H9 (cell line): ENCODE measurements around the gene AKAP5. TPM values are rescaled to one million over a fixed set of nuclear protein-coding genes. Genes with fewer than 3 reads are reported as not detected.

Experiments used
- DNase-seq: peaks from one replicate; pipeline ENCODE4 v3.0.0-alpha.2; 2017
- H2AFZ ChIP-seq: one replicate; pipeline ENCODE4 v1.6.1; 2013; ENCODE audit warnings: mild to moderate bottlenecking, low read length, control low read depth, moderate library complexity
- H2AK5ac ChIP-seq: 2 replicates; pipeline ENCODE4 v1.6.1; 2013; ENCODE audit warnings: low read length, control low read depth, mixed read lengths; ENCODE audit not compliant: insufficient read length
- H2BK120ac ChIP-seq: one replicate; pipeline ENCODE4 v1.6.1; 2013; ENCODE audit warnings: low read depth, mild to moderate bottlenecking, low read length, control low read depth, inconsistent platforms; ENCODE audit not compliant: poor library complexity, severe bottlenecking
- H2BK12ac ChIP-seq: 2 replicates; pipeline ENCODE4 v1.6.1; 2013; ENCODE audit warnings: low read length, control low read depth, mixed read lengths, low read depth; ENCODE audit not compliant: insufficient read length
- H2BK15ac ChIP-seq: 2 replicates; pipeline ENCODE4 v1.6.1; 2013; ENCODE audit warnings: low read depth, low read length, control low read depth
- H2BK20ac ChIP-seq: one replicate; pipeline ENCODE4 v1.6.1; 2013; ENCODE audit warnings: low read depth, mild to moderate bottlenecking, low read length, control low read depth, inconsistent platforms; ENCODE audit not compliant: poor library complexity, severe bottlenecking
- H2BK5ac ChIP-seq: 2 replicates; pipeline ENCODE4 v1.6.1; 2013; ENCODE audit warnings: low read length, control low read depth, mixed read lengths; ENCODE audit not compliant: insufficient read length
- H3K14ac ChIP-seq: 2 replicates; pipeline ENCODE4 v1.6.1; 2013; ENCODE audit warnings: low read length, control low read depth; ENCODE audit not compliant: insufficient read depth
- H3K18ac ChIP-seq: 2 replicates; pipeline ENCODE4 v1.6.1; 2013; ENCODE audit warnings: low read depth, mild to moderate bottlenecking, mixed read lengths, low read length, control low read depth; ENCODE audit not compliant: insufficient read length
- H3K23ac ChIP-seq: 2 replicates; pipeline ENCODE4 v1.6.1; 2013; ENCODE audit warnings: low read length, control low read depth, mixed read lengths, low read depth; ENCODE audit not compliant: insufficient read length
- H3K23me2 ChIP-seq: 2 replicates; pipeline ENCODE4 v1.6.1; 2013; ENCODE audit warnings: low read depth, mild to moderate bottlenecking, mixed read lengths, low read length, control low read depth; ENCODE audit not compliant: insufficient read length, poor library complexity, severe bottlenecking
- H3K27ac ChIP-seq: 2 replicates; pipeline ENCODE4 v1.5.1; 2013; ENCODE audit warnings: low read length, control low read depth, mixed read lengths, low read depth; ENCODE audit not compliant: insufficient read length
- H3K27me3 ChIP-seq: 2 replicates; pipeline ENCODE4 v1.6.1; 2013; ENCODE audit warnings: low read length, control low read depth, inconsistent platforms; ENCODE audit not compliant: insufficient read depth
- H3K4ac ChIP-seq: 2 replicates; pipeline ENCODE4 v1.6.1; 2013; ENCODE audit warnings: low read depth, mild to moderate bottlenecking, control low read depth, inconsistent platforms, low read length, moderate library complexity
- H3K4me1 ChIP-seq: 2 replicates; pipeline ENCODE4 v1.6.1; 2013; ENCODE audit warnings: low read length, control low read depth, inconsistent platforms; ENCODE audit not compliant: insufficient read depth
- H3K4me2 ChIP-seq: 2 replicates; pipeline ENCODE4 v1.6.1; 2013; ENCODE audit warnings: low read length, control low read depth, mixed read lengths; ENCODE audit not compliant: insufficient read length, insufficient read depth
- H3K56ac ChIP-seq: 2 replicates; pipeline ENCODE4 v1.6.1; 2013; ENCODE audit warnings: low read depth, mild to moderate bottlenecking, mixed read lengths, low read length, control low read depth; ENCODE audit not compliant: insufficient read length
- H3K79me1 ChIP-seq: 2 replicates; pipeline ENCODE4 v1.6.1; 2013; ENCODE audit warnings: low read depth, mild to moderate bottlenecking, moderate library complexity, low read length, control low read depth, inconsistent platforms; ENCODE audit not compliant: insufficient read depth, poor library complexity, severe bottlenecking
- H3K79me2 ChIP-seq: 2 replicates; pipeline ENCODE4 v1.6.1; 2013; ENCODE audit warnings: low read length, control low read depth, inconsistent platforms; ENCODE audit not compliant: insufficient read depth
- H3K9ac ChIP-seq: 2 replicates; pipeline ENCODE4 v1.6.1; 2013; ENCODE audit warnings: low read length, control low read depth, mixed read lengths; ENCODE audit not compliant: insufficient read length; ENCODE audit errors: extremely low read depth
- H3K9me3 ChIP-seq: one replicate; pipeline ENCODE4 v1.6.1; 2013; ENCODE audit warnings: low read depth, low read length, inconsistent platforms; ENCODE audit not compliant: control insufficient read depth
- H3T11ph ChIP-seq: one replicate; pipeline ENCODE4 v1.6.1; 2013; ENCODE audit warnings: mild to moderate bottlenecking, low read length, control low read depth, inconsistent platforms
- H4K20me1 ChIP-seq: one replicate; pipeline ENCODE4 v1.6.1; 2013; ENCODE audit not compliant: control insufficient read depth, insufficient read length, insufficient read depth
- H4K5ac ChIP-seq: 2 replicates; pipeline ENCODE4 v1.6.1; 2013; ENCODE audit warnings: low read depth, mild to moderate bottlenecking, mixed read lengths, low read length, control low read depth; ENCODE audit not compliant: insufficient read length
- H4K8ac ChIP-seq: replicated peaks from 2 replicates; pipeline ENCODE4 v1.6.1; 2013; ENCODE audit warnings: low read length, control low read depth, mixed read lengths, low read depth; ENCODE audit not compliant: insufficient read length
- H4K91ac ChIP-seq: 2 replicates; pipeline ENCODE4 v1.6.1; 2013; ENCODE audit warnings: low read depth, mild to moderate bottlenecking, moderate library complexity, mixed read lengths, low read length, control low read depth; ENCODE audit not compliant: insufficient read length
- H3K27ac Mint-ChIP-seq, 3 experiments: 2 replicates in 2 of 3; 3 replicates in 1 of 3; pipeline ENCODE4 v1.8.0; 2020 to 2021; ENCODE audit warnings: mixed read lengths in 3 of 3, mild to moderate bottlenecking in 1 of 3, moderate library complexity in 1 of 3
- H3K27me3 Mint-ChIP-seq: 2 replicates; pipeline ENCODE4 v1.8.0; 2021; ENCODE audit warnings: low read depth, mild to moderate bottlenecking, moderate library complexity, mixed read lengths
- H3K36me3 Mint-ChIP-seq, 3 experiments: 2 replicates in 2 of 3; 3 replicates in 1 of 3; pipeline ENCODE4 v1.8.0; 2020 to 2021; ENCODE audit warnings: low read depth in 3 of 3, mixed read lengths in 3 of 3; ENCODE audit not compliant: insufficient read depth in 1 of 3
- H3K4me1 Mint-ChIP-seq, 2 experiments: 2 replicates each; pipeline ENCODE4 v1.8.0; 2020; ENCODE audit warnings: mixed read lengths in 2 of 2
- H3K4me3 Mint-ChIP-seq, 2 experiments: 2 replicates in 1 of 2; 3 replicates in 1 of 2; pipeline ENCODE4 v1.8.0; 2020 to 2021; ENCODE audit warnings: mild to moderate bottlenecking in 2 of 2, mixed read lengths in 2 of 2, moderate library complexity in 1 of 2
- H3K9me3 Mint-ChIP-seq, 2 experiments: 2 replicates in 1 of 2; 3 replicates in 1 of 2; pipeline ENCODE4 v1.8.0; 2020; ENCODE audit warnings: mild to moderate bottlenecking in 2 of 2, mixed read lengths in 2 of 2, moderate library complexity in 1 of 2
- WGBS: extraction: QIAGEN DNeasy Blood & Tissue Kit; methylation state at CpG from one replicate; pipeline ENCODE4 v1.1.7; 2013; ENCODE audit warnings: missing lambda C conversion rate, low lambda C conversion rate, mixed read lengths; ENCODE audit not compliant: insufficient read length; ENCODE audit errors: extremely low coverage; 5-methylcytosine and 5-hydroxymethylcytosine counted together
- total RNA-seq: library from RNA; stranded (reverse); gene quantifications from 2 replicates; pipeline ENCODE4 v1.2.1, GENCODE V29; 2021
- TF ChIP-seq, protein P1 (sequence below): fragments of 200-600 bp; sonication (generic); conservative IDR thresholded peaks from 3 replicates; pipeline ENCODE4 v1.8.0; 2021; ENCODE audit warnings: antibody characterized with exemption, mild to moderate bottlenecking

AKAP5 gene
- total RNA-seq, 1 experiment from 2014 or later = 2.5 TPM

- H2BK12ac ChIP-seq = peak within 1 kb of the TSS; percentile 9
- Mint-ChIP-seq H3K4me3 (peak within 1 kb of the TSS; percentile 84 to 86), H3K27me3 (no peaks in the 10 kb centered on the region), H3K36me3 (peaks cover 3 to 7% (median 6%) of the 10 kb centered on the region in 3 experiments; a peak in 5 of 7 replicates), H3K4me1 (peaks cover 52 to 55% of the 10 kb centered on the region in 2 experiments), H3K9me3 (no peaks in the 10 kb centered on the region), H3K27ac (peak within 1 kb of the TSS; percentile 96 to 100 (median 98))
- no peak within 1 kb of the TSS for H2BK20ac ChIP-seq
- H3K4ac ChIP-seq = no peak within 1 kb of the TSS; the same call in 1 of the 2 replicates
- peaks cover 15% of the 10 kb centered on the region for H3K23me2 ChIP-seq
- H3K9ac ChIP-seq = peak within 1 kb of the TSS; percentile 77
- no peak within 1 kb of the TSS for H3K56ac ChIP-seq
- DNase-seq = peak; percentile 83
- H2BK15ac ChIP-seq = no peak within 1 kb of the TSS
- H4K91ac ChIP-seq = peak within 1 kb of the TSS; percentile 57
- no peak within 1 kb of the TSS for H2BK120ac ChIP-seq
- peak within 1 kb of the TSS; percentile 54 for H4K5ac ChIP-seq
- no peaks in the 10 kb centered on the region; the same call in 1 of the 2 replicates for H3K4me1 ChIP-seq
- WGBS = no CpG with 5 or more reads among the region's 63 CpGs
- no peak within 1 kb of the TSS for H3K23ac ChIP-seq
- H4K20me1 ChIP-seq = no peaks in the 10 kb centered on the region
- no peak within 1 kb of the TSS for H4K8ac ChIP-seq
- H2AFZ ChIP-seq = no peak within 1 kb of the TSS
- peak within 1 kb of the TSS; percentile 98 for H3K14ac ChIP-seq
- H3T11ph ChIP-seq = no peak within 1 kb of the TSS
- peak within 1 kb of the TSS; percentile 66 for H3K27ac ChIP-seq
- H3K4me2 ChIP-seq = peak within 1 kb of the TSS; percentile 91
- H2BK5ac ChIP-seq = peak within 1 kb of the TSS; percentile 17
- peak within 1 kb of the TSS; percentile 97 for H3K18ac ChIP-seq
- H3K27me3 ChIP-seq = no peaks in the 10 kb centered on the region
- peaks cover 27% of the 10 kb centered on the region; the same call in 1 of the 2 replicates for H3K79me2 ChIP-seq
- H3K79me1 ChIP-seq = no peaks in the 10 kb centered on the region
- H3K9me3 ChIP-seq = no peaks in the 10 kb centered on the region
- TF ChIP-seq, protein P1, sequence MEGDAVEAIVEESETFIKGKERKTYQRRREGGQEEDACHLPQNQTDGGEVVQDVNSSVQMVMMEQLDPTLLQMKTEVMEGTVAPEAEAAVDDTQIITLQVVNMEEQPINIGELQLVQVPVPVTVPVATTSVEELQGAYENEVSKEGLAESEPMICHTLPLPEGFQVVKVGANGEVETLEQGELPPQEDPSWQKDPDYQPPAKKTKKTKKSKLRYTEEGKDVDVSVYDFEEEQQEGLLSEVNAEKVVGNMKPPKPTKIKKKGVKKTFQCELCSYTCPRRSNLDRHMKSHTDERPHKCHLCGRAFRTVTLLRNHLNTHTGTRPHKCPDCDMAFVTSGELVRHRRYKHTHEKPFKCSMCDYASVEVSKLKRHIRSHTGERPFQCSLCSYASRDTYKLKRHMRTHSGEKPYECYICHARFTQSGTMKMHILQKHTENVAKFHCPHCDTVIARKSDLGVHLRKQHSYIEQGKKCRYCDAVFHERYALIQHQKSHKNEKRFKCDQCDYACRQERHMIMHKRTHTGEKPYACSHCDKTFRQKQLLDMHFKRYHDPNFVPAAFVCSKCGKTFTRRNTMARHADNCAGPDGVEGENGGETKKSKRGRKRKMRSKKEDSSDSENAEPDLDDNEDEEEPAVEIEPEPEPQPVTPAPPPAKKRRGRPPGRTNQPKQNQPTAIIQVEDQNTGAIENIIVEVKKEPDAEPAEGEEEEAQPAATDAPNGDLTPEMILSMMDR = no peak
- no peak within 1 kb of the TSS for H2AK5ac ChIP-seq
Measured at GRCh38 chr14:64504310-64504896, 39.1 kb downstream of the AKAP5 start, which contains the start of gene ZBTB1. Gene ZBTB1, plus strand, starts transcription at chr14:64504770. Its CDS starts 16,735 bp downstream, at chr14:64521505.
